HG03432 (cell line): Measurements from ENCODE around the gene BTF3.
"Not testable (repeated sequence)": the region's sequence is repeated elsewhere in the genome, so short reads cannot be mapped to it uniquely, and the experiment has no call there.

Experiments
- ATAC-seq: cut with Tn5 transposase; IDR thresholded peaks from one replicate; pipeline ENCODE4 v1.9.1; 2021; ENCODE audit warnings: mild to moderate bottlenecking, moderate library complexity; ENCODE audit not compliant: unreplicated experiment

BTF3 gene

GRCh38 chr5:73485715-73486114 is 12.5 kb upstream of the BTF3 start:
- no peak for ATAC-seq

- no peak for ATAC-seq
These were observed 11.9 kb upstream of the BTF3 start for GRCh38 chr5:73486119-73486899.

GRCh38 chr5:73487257-73487656 is 11.0 kb upstream of the BTF3 start:
- not testable (repeated sequence) for ATAC-seq

- no peak for ATAC-seq
These were observed 10.4 kb upstream of the BTF3 start for GRCh38 chr5:73487815-73488214.

GRCh38 chr5:73488806-73489205 is 9.4 kb upstream of the BTF3 start:
- ATAC-seq, result no peak

- no peak for ATAC-seq
These were observed 8.2 kb upstream of the BTF3 start for GRCh38 chr5:73490088-73490487.

- no peak for ATAC-seq
These were observed 7.1 kb upstream of the BTF3 start for GRCh38 chr5:73491155-73491554.

- ATAC-seq, result no peak
These were observed 4.8 kb upstream of the BTF3 start for GRCh38 chr5:73493421-73493820.

- no peak for ATAC-seq
These were observed 3.5 kb upstream of the BTF3 start for GRCh38 chr5:73494721-73495120.

GRCh38 chr5:73495772-73496335 is 2.4 kb upstream of the BTF3 start:
- ATAC-seq, result no peak

- ATAC-seq, result no peak
These were observed 1.2 kb upstream of the BTF3 start for GRCh38 chr5:73496984-73497457.

GRCh38 chr5:73497497-73498056 is 665 bp upstream of the BTF3 start:
- ATAC-seq, result no peak

- ATAC-seq, result no peak
These were observed 945 bp downstream of the BTF3 start for GRCh38 chr5:73499187-73499586.

- ATAC-seq, result no peak
These were observed 1.5 kb downstream of the BTF3 start for GRCh38 chr5:73499756-73500155.

- ATAC-seq, result no peak
These were observed 3.2 kb downstream of the BTF3 start for GRCh38 chr5:73501406-73501805.

GRCh38 chr5:73506459-73506955 is 8.3 kb downstream of the BTF3 start:
- no peak for ATAC-seq

GRCh38 chr5:73507062-73507461 is 8.8 kb downstream of the BTF3 start:
- ATAC-seq, result no peak

GRCh38 chr5:73508521-73508920 is 10.3 kb downstream of the BTF3 start:
- ATAC-seq, result not testable (repeated sequence)

- no peak for ATAC-seq
These were observed 15.8 kb downstream of the BTF3 start for GRCh38 chr5:73513996-73514395.

- ATAC-seq, result no peak
These were observed 16.2 kb downstream of the BTF3 start for GRCh38 chr5:73514418-73514817.

GRCh38 chr5:73515232-73515631 is 17.0 kb downstream of the BTF3 start:
- ATAC-seq, result no peak
